Adipocyte (in vitro differentiated cells): ENCODE measurements around the gene SUPT3H.
A peak's percentile ranks its signal among the peaks of the same experiment; 100 is the strongest.

ENCODE experiments used
- DNase-seq: peaks from one replicate; pipeline ENCODE4 v3.0.0-alpha.2; 2015; ENCODE audit warnings: low read depth
- H3K27me3 ChIP-seq: replicated peaks from 2 replicates; pipeline ENCODE4 v1.7.0; 2013; ENCODE audit warnings: mild to moderate bottlenecking, low read length, moderate library complexity; ENCODE audit not compliant: control insufficient read depth, insufficient read depth
- H3K36me3 ChIP-seq: 2 replicates; pipeline ENCODE4 v1.7.0; 2013; ENCODE audit warnings: low read length, mild to moderate bottlenecking, moderate library complexity; ENCODE audit not compliant: control insufficient read depth, insufficient read depth, severe bottlenecking
- H3K4me1 ChIP-seq: 2 replicates; pipeline ENCODE4 v1.7.0; 2013; ENCODE audit warnings: mild to moderate bottlenecking, low read length, moderate library complexity; ENCODE audit not compliant: control insufficient read depth, insufficient read depth
- H3K4me3 ChIP-seq: 2 replicates; pipeline ENCODE4 v1.7.0; 2013; ENCODE audit warnings: mild to moderate bottlenecking, low read length, moderate library complexity
- H3K9ac ChIP-seq: 2 replicates; pipeline ENCODE4 v1.7.0; 2013; ENCODE audit warnings: mild to moderate bottlenecking, low read length, moderate library complexity
- H3K9me3 ChIP-seq: 2 replicates; pipeline ENCODE4 v1.7.0; 2013; ENCODE audit warnings: mild to moderate bottlenecking, low read length, moderate library complexity; ENCODE audit not compliant: control insufficient read depth

SUPT3H gene

DNA sequence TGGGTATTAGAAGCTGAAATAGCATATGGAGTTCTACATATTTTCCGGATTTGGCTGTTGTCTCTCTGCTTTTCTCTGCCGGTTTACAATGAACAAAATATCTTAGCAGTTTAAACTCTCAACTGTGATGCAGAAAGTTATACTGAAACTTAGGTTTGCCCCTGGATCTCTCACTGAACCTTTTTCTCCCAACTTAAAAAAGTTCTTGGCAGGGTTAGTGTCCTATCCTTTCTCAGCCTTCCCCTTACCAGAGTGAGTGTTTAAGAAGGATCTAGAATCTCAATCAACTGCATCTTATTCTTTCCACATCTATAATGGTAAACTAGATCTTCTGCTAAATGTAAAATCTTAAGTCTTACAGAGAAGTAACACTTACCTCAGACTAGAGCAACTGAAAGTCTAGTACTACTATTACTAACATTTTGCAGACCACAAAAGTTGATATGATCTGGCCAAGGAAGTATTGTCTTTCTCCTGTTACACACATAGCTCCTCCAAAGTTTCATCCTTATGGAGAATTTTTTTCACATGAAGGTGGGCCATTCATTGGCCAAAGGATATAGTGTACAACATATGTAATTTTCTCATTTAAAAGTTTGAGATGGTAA is 441.9 kb downstream of the SUPT3H start:
- Histone ChIP-seq H3K9me3 (no peaks in the 10 kb centered on the region), H3K4me1 (no peaks in the 10 kb centered on the region), H3K36me3 (no peaks in the 10 kb centered on the region), H3K27me3 (no peaks in the 10 kb centered on the region), H3K4me3 (no peak overlapping the region), H3K9ac (no peak overlapping the region)
- no peak for DNase-seq

DNA sequence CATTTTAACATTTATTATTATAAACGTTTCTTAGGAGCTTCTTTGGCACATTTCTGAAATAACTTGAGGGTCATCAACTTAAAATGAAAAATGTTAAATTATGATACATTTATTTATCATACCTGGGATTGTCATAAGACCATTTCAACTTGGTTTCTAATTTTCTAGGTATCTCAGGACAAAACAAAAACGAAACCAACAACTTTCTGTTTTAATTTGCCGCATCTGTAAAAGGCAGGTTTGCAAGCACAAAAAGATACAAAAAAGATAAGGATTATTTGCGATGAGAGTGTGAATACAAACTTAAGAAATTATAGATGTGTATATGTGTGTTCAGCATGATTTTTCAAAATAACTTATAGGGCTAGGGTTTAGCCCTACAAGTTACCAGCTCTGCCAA is 444.6 kb downstream of the SUPT3H start:
- Histone ChIP-seq H3K9ac (no peak overlapping the region), H3K4me3 (no peak overlapping the region), H3K27me3 (no peaks in the 10 kb centered on the region), H3K9me3 (no peaks in the 10 kb centered on the region), H3K36me3 (no peaks in the 10 kb centered on the region), H3K4me1 (no peaks in the 10 kb centered on the region)
- DNase-seq = no peak

DNA sequence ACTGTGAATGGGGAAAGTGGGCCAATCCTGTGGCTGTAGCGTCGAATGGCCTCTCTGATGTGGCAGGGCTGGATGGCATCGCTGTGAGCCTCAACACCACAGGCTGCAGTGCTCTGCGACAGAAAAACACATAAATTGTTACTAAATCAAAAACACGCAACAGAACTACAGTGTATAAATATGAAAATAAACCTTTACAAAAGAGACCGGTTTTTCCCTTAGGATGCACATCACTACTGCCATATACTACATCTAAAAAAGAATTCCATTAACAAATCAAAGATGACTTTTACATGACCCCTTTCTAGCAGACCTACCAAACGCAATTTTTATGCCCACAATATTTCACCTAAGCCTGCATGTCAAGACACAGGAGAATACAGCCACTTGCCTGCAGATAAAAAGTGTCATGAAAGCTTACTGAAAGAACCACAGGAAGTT is 445.1 kb downstream of the SUPT3H start:
- no peaks in the 10 kb centered on the region for H3K36me3 ChIP-seq
- H3K4me1 ChIP-seq = no peaks in the 10 kb centered on the region
- no peak overlapping the region for H3K9ac ChIP-seq
- no peak for DNase-seq
- H3K4me3 ChIP-seq = no peak overlapping the region
- no peaks in the 10 kb centered on the region for H3K9me3 ChIP-seq
- no peaks in the 10 kb centered on the region for H3K27me3 ChIP-seq

DNA sequence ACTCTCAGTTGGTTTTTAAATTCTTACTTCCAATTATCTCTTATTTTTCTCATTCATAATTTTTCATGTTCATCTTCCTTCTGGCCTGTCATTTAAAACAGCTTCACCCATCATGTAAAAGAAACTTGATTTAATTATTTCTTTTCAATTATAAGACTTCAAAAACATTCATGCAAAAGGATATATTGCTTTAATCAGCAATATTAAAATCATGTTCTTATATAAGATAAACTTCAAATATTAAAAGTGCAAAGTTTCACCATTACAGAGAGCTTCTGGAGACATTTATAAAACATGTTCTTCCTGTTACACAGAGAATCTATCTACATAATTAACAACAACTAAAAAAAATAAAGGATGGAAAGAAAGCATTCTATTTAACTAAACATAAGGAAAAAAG is 446.3 kb downstream of the SUPT3H start:
- Histone ChIP-seq H3K27me3 (no peaks in the 10 kb centered on the region), H3K9ac (no peak overlapping the region), H3K4me1 (no peaks in the 10 kb centered on the region), H3K4me3 (no peak overlapping the region), H3K36me3 (no peaks in the 10 kb centered on the region), H3K9me3 (no peaks in the 10 kb centered on the region)
- no peak for DNase-seq

DNA sequence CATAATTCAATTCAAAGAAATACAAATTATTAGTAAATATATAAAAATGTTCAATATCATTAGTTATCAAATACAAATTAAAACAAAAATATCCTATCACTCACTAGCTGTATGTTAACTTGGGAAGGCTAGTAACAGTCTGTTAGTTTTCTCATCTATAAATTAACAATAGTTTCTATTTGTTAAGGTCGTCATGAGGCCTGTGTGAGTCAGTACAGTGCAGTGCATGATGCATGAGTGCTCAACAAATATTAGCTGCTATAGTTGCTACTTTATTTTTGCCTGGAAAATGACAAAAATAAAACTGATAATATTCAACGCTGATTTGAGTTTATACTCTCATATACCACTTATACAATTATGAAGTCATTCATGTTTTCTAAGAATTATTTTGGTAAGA is 451.2 kb downstream of the SUPT3H start:
- Histone ChIP-seq H3K4me1 (no peaks in the 10 kb centered on the region), H3K9ac (no peak overlapping the region), H3K9me3 (no peaks in the 10 kb centered on the region), H3K36me3 (no peaks in the 10 kb centered on the region), H3K27me3 (no peaks in the 10 kb centered on the region), H3K4me3 (no peak overlapping the region)
- no peak for DNase-seq

DNA sequence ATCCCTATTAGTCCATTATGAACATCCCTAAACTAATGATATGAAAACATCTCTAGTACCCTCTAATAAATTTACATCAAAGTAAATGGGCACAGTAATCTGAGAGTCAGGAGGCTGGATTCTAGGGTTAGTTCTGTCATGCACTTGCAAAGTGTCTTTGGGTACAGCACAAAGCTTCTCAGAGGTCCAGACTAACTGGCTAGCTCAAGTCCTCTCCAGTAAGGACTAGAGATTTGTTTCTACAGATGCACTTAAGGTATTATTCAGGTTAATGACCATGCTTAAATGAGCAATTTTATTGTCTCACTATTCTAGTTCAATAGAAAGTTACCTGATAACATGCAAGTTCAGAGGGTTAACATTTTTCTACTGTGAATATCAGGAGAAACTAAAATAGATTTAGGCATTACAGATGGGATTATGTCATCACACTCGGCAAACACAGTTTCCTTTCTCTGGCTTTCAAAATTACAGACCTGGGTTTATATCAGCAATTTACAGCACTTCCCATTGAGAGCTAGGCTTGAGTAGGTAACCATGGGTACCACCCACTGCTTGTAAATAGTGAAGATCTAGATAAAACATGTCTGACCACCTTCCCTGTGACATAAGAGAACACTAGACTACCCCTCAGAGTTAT is 452.5 kb downstream of the SUPT3H start:
- Histone ChIP-seq H3K4me1 (no peaks in the 10 kb centered on the region), H3K36me3 (no peaks in the 10 kb centered on the region), H3K27me3 (no peaks in the 10 kb centered on the region), H3K4me3 (no peak overlapping the region), H3K9me3 (no peaks in the 10 kb centered on the region), H3K9ac (no peak overlapping the region)
- no peak for DNase-seq

DNA sequence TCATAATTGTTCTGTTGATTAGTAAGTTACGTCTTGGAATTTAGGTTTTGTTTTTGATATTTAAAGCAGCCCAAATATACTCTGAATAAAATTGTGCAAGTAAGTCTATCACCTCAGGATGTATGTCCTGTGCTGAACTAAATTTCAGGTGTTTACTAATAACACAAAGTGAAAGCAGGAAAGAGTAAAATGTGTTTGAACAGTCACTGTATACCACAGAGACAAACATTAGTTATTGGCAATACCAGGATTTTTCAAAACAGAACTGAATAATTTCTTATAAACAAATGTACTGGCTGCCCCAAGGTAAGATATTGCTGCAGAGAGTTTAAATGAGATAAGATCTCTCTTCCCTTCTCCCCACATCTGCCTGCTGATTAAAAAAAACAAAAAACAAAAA is 454.3 kb downstream of the SUPT3H start:
- Histone ChIP-seq H3K9me3 (no peaks in the 10 kb centered on the region), H3K36me3 (no peaks in the 10 kb centered on the region), H3K27me3 (no peaks in the 10 kb centered on the region), H3K4me3 (no peak overlapping the region), H3K4me1 (no peaks in the 10 kb centered on the region), H3K9ac (no peak overlapping the region)
- no peak for DNase-seq

DNA sequence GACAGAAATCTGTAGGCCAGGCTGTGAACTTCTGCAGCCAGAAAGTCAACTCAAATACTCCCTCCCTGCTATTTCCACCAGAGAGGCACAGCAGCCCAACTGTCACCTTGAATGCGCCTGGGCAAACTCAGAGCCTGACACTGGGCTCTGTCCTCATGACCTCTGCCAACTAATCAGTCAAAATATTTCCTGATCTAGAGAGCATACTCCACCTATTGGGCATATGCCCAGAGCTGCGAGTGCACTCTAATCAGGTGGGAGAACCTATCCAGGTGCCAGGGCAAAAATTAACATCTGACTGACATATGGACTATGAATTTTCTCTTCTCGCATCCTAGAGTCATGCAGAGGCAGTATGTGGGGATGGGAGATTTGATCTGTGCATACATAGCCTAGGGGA is 455.9 kb downstream of the SUPT3H start:
- H3K36me3 ChIP-seq = no peaks in the 10 kb centered on the region
- DNase-seq = no peak
- H3K4me1 ChIP-seq = no peaks in the 10 kb centered on the region
- H3K4me3 ChIP-seq = no peak overlapping the region
- H3K27me3 ChIP-seq = no peaks in the 10 kb centered on the region
- H3K9ac ChIP-seq = no peak overlapping the region
- no peaks in the 10 kb centered on the region for H3K9me3 ChIP-seq

DNA sequence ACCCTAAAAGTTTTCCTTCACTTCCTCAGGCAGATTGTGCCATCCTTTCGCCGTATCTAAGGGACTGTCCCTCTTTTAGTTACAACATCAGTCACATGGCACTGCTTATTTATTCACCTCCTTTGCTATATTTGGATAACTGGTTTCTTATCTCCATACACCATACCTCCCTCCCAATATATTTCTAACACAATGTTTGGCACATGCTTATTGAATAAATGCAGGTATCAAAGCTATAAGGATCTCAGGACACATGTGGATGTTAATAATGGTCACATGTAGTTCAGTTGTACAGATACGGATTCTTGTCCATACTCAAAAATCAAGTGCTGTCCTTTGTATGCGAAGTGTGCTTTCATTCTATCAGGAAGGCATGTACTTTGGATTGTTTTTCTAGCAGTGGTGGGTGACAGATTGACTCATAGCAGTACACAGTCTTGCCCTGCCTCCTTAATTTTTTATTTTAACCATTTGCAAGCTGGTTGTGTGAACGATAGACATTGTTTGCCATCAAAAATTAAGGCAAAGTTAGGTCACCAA is 456.7 kb downstream of the SUPT3H start:
- Histone ChIP-seq H3K9me3 (no peaks in the 10 kb centered on the region), H3K36me3 (no peaks in the 10 kb centered on the region)
- no peak for DNase-seq

DNA sequence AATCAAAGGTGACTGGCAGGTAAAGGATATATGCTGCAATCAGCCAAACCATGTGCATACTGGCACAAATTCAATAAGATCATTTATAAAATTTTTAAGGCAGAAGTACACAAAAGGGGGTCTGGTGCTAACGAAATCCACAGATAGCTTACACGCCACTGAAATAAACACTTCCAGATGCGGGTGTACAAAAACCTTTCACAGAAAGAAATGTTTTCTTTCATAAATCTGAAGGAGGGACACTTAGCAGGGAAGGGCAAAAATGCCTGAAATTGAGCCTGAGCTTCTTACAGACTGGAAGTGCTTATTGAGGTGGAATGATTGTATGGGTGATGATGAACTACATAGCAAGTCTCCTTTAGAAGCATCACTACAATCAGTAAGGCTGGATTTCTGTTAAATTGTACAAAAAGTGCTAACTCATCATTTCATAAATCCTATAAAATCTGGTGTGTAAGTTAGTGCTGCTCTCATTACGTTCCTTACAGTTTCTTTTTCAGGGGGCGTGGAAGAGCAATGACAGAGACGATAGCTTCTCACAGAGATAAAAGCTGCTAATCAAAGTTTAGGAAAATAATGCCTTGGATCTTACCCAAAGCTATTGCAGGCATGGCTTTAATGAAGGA is 458.9 kb downstream of the SUPT3H start:
- Histone ChIP-seq H3K27me3 (no peaks in the 10 kb centered on the region), H3K4me3 (no peak overlapping the region), H3K4me1 (no peaks in the 10 kb centered on the region)

More for the DNA sequence above, 456.7 kb downstream of the SUPT3H start:
- no peak overlapping the region for H3K9ac ChIP-seq
- H3K4me3 ChIP-seq = no peak overlapping the region
- H3K4me1 ChIP-seq = no peaks in the 10 kb centered on the region
- no peaks in the 10 kb centered on the region for H3K27me3 ChIP-seq

DNA sequence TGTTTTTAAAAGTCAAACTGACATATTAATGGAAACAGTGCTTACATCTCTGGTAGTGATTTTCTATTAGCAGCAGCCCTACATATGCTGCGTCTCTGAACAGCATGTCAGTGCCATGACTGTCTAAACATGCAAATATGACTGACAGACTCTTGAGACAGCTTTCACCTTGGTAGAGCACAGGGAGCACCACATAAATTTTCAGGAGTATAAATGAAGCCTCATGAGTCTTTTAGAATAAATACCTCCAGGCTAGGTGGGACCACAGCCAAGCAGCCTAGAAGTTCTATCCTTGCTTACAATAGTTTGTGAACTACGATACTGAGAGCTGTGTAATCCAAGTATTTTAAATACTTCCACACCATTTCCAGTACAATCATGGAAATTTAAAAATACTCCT is 460.3 kb downstream of the SUPT3H start:
- DNase-seq = peak; percentile 57
- no peak overlapping the region for H3K4me3 ChIP-seq
- H3K36me3 ChIP-seq = no peaks in the 10 kb centered on the region
- no peak overlapping the region for H3K9ac ChIP-seq
- no peaks in the 10 kb centered on the region for H3K9me3 ChIP-seq
- no peaks in the 10 kb centered on the region for H3K27me3 ChIP-seq
- H3K4me1 ChIP-seq = no peaks in the 10 kb centered on the region

More for the DNA sequence above, 458.9 kb downstream of the SUPT3H start:
- DNase-seq = no peak
- Histone ChIP-seq H3K9me3 (no peaks in the 10 kb centered on the region), H3K36me3 (no peaks in the 10 kb centered on the region), H3K9ac (no peak overlapping the region)
